Measurements from ENCODE around the gene CALCOCO1.
"Not testable (repeated sequence)": the region's sequence is repeated elsewhere in the genome, so short reads cannot be mapped to it uniquely, and the experiment has no call there.

Gene CALCOCO1

GRCh38 chr12:53720946-53721345 lies 6.3 kb downstream of the CALCOCO1 start:
- DNase-seq (ENCODE audit: low spot score), result no peak
- no peak for TF ChIP-seq CTCF (IDR thresholded peaks at IDR 0.05; ENCODE audit: extremely low read depth, missing control alignments)

GRCh38 chr12:53719649-53720048 lies 7.6 kb downstream of the CALCOCO1 start:
- no peak for TF ChIP-seq CTCF (IDR thresholded peaks at IDR 0.05; ENCODE audit: extremely low read depth, missing control alignments)
- no peak for DNase-seq (ENCODE audit: low spot score)

GRCh38 chr12:53718567-53718966 lies 8.7 kb downstream of the CALCOCO1 start:
- not testable (repeated sequence) for DNase-seq (ENCODE audit: low spot score)

- no peak for TF ChIP-seq CTCF (IDR thresholded peaks at IDR 0.05; ENCODE audit: extremely low read depth, missing control alignments)
- DNase-seq (ENCODE audit: low spot score), result no peak
Observed at GRCh38 chr12:53717319-53717718, 9.9 kb downstream of the CALCOCO1 start.

GRCh38 chr12:53714004-53714403 lies 13.2 kb downstream of the CALCOCO1 start:
- no peak for TF ChIP-seq CTCF (IDR thresholded peaks at IDR 0.05; ENCODE audit: extremely low read depth, missing control alignments)
- DNase-seq (ENCODE audit: low spot score), result no peak

GRCh38 chr12:53713516-53713915 lies 13.7 kb downstream of the CALCOCO1 start:
- no peak for TF ChIP-seq CTCF (IDR thresholded peaks at IDR 0.05; ENCODE audit: extremely low read depth, missing control alignments)
- no peak for DNase-seq (ENCODE audit: low spot score)

GRCh38 chr12:53712059-53712643 lies 15.1 kb downstream of the CALCOCO1 start:
- TF ChIP-seq CTCF (IDR thresholded peaks at IDR 0.05; ENCODE audit: extremely low read depth, missing control alignments), result no peak
- no peak for DNase-seq (ENCODE audit: low spot score)

- no peak for DNase-seq (ENCODE audit: low spot score)
Observed at GRCh38 chr12:53710091-53710490, 17.2 kb downstream of the CALCOCO1 start.

More at GRCh38 chr12:53710091-53710490, 17.2 kb downstream of the CALCOCO1 start:
- no peak for TF ChIP-seq CTCF (IDR thresholded peaks at IDR 0.05; ENCODE audit: extremely low read depth, missing control alignments)
